GM13976 (cell line): ENCODE results near the gene SBNO1.

Experiments
- DNase-seq: peaks from one replicate; pipeline ENCODE4 v3.0.0; 2012; ENCODE audit warnings: low spot score
- CTCF ChIP-seq: IDR thresholded peaks from 2 replicates; pipeline ENCODE4 v1.5.1; 2012; ENCODE audit warnings: borderline replicate concordance, mild to moderate bottlenecking; ENCODE audit not compliant: insufficient read depth; ENCODE audit errors: extremely low read depth, missing control alignments, control extremely low read depth
- in situ Hi-C: fragments of 300-500 bp; cut with MboI; formaldehyde crosslinking; loops from one replicate; pipeline ENCODE4 v1.12.0; 2022; ENCODE audit warnings: low sequenced_read_pairs, mixed read lengths, inconsistent platforms; ENCODE audit not compliant: unreplicated experiment

Gene SBNO1

GRCh38 chr12:123245678-123246077 is 119.0 kb downstream of the SBNO1 start:
- in situ Hi-C loops = loop anchor here (25.0 kb wide), 1 partner anchor 383 kb away; no protein-coding TSS in a partner anchor
- no peak for TF ChIP-seq CTCF

DNA sequence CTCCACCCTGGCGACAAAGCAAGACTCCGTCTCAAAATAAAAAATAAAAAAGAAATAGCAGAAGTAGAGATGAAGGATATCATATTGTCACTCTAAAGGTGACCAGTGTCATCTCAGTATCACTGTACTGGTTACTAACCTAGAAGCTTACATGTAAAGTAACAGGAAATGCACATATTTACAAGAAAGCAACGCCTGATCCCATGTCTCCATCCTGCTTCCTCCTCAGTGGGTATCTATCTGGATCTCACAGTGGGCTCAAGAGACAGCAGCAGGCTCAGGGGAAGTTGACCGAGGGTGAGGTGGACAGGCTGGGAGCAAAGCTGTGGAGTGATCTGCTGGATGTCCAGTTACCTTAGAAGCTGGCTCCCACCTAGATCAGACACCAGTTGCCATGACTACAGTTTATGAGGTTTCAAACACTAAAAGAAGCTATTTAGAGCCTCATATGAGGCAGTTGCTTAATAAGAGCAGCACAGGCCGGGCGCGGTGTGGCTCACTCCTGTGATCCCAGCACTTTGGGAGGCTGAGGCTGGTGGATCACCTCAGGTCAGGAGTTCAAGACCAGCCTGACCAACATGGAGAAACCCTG is 120.9 kb downstream of the SBNO1 start:
- in situ Hi-C loops = loop anchor here (25.0 kb wide), 1 partner anchor 381 kb away; no protein-coding TSS in a partner anchor
- TF ChIP-seq CTCF = no peak
- DNase-seq = no peak

More at GRCh38 chr12:123245678-123246077, 119.0 kb downstream of the SBNO1 start:
- no peak for DNase-seq

DNA sequence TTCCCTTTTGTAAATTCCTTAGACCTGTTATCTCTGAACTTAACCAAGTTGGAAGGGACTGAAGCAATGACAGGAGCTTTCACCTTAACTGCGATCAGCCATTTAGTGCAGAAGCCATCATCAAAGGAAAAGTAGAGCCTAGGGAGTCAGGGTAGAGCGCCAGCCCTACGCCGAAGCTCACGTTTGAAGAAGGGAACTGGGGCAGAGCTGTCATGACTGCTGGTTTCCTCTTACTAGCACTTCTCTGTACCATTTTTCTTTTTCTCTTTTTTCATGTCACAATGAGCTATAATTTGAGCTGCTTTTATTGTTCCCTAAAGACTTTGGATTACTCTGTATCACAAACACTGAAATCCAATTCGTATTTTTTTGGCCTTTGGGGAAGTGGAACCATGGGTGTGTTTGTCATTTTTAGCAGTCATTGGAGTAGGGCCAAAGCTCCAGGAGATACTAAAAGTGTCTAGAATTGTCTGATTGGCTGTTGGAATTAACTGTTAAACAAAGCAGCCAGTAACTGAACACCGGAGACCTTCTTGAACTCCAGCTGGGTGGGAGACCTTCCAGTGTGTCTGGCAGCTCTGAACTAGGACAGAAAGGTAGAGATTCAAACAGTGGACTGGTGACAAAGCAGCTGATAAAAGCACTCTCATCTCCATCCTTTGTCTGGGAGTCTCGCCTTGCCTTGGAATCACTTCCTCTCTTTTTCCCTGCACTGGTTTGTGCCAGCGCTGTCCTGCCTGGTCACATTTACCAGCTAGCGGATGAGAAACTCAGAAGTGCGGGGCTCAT is 122.3 kb downstream of the SBNO1 start:
- no peak for TF ChIP-seq CTCF
- DNase-seq = no peak
- in situ Hi-C loops = loop anchor here (25.0 kb wide), 1 partner anchor 380 kb away; no protein-coding TSS in a partner anchor
